DOHH2 (cell line): ENCODE results near the gene POLN.

Experiments used
- CTCF ChIP-seq: fragments of 200-600 bp; sonication (generic); IDR thresholded peaks from one replicate; pipeline ENCODE4 v1.5.1; 2014; ENCODE audit warnings: antibody characterized with exemption, mild to moderate bottlenecking, low read depth, low read length; ENCODE audit not compliant: poor library complexity, severe bottlenecking
- EZH2phosphoT487 ChIP-seq: fragments of 200-600 bp; sonication (generic); IDR thresholded peaks from 2 replicates; pipeline ENCODE4 v1.6.1; 2017; ENCODE audit warnings: borderline replicate concordance, mild to moderate bottlenecking, antibody characterized with exemption, low read length, moderate library complexity, mixed read lengths

DNA sequence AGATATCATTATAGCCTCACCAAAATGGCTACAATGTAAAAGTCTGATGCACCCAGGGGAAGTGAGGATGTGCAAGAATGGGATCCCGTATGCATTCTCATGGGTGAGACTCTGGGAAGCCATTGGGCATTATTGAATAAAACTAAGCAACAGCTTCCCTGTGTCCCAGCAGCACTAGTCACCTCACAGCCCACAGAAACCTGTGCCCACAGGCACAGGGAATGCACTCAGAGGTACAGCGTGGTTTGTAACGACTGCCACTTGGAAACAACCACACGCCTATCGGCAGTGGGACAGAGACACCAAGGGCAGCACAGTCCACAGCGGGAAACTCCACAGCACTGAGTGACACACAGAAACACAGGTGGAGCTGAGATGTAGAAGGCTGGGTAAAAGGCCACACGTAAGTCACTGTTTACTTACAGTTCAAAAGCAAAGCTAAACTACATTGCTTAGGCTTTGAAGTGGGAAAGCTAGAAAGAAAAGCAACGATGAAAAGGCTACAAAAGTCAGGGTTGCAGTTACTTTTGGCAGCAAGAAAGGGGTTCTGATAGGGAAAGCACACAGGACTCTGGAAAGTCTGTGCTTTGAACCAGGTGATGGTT, 69.2 kb downstream of the POLN start:
- TF ChIP-seq CTCF (no peak), EZH2phosphoT487 (no peak)
